GM10847 (cell line): ENCODE results near the gene MAJIN.

Source experiments
- POLR2A ChIP-seq: IDR thresholded peaks from 2 replicates; pipeline ENCODE4 v1.6.1; 2011; ENCODE audit not compliant: insufficient read length; ENCODE audit errors: extremely low read depth

MAJIN gene

GRCh38 chr11:64951529-64951928, 20.4 kb downstream of the MAJIN start:
- TF ChIP-seq POLR2A, result no peak

GRCh38 chr11:64947208-64947814, 24.6 kb downstream of the MAJIN start:
- TF ChIP-seq POLR2A, result no peak

- no peak for TF ChIP-seq POLR2A
Observed at GRCh38 chr11:64936539-64936938, 35.4 kb downstream of the MAJIN start.

GRCh38 chr11:64935359-64936081, 36.4 kb downstream of the MAJIN start, which contains the start of gene GPHA2:
Gene GPHA2, minus strand, starts transcription at chr11:64935893. Its CDS starts 433 bp downstream, at chr11:64935460.
- no peak for TF ChIP-seq POLR2A

GRCh38 chr11:64934682-64935358, 37.1 kb downstream of the MAJIN start:
- TF ChIP-seq POLR2A, result no peak

GRCh38 chr11:64933935-64934681, 37.8 kb downstream of the MAJIN start:
- TF ChIP-seq POLR2A, result no peak

GRCh38 chr11:64933213-64933934, 38.5 kb downstream of the MAJIN start:
- no peak for TF ChIP-seq POLR2A

- no peak for TF ChIP-seq POLR2A
Observed at GRCh38 chr11:64932324-64932723, 39.6 kb downstream of the MAJIN start.

GRCh38 chr11:64931290-64931689, 40.6 kb downstream of the MAJIN start:
- no peak for TF ChIP-seq POLR2A

- TF ChIP-seq POLR2A, result no peak
Observed at GRCh38 chr11:64930340-64930739, 41.6 kb downstream of the MAJIN start.

- TF ChIP-seq POLR2A, result no peak
Observed at GRCh38 chr11:64929625-64930024, 42.3 kb downstream of the MAJIN start.

GRCh38 chr11:64928957-64929356, 43.0 kb downstream of the MAJIN start:
- TF ChIP-seq POLR2A, result no peak

GRCh38 chr11:64926689-64927088, 45.2 kb downstream of the MAJIN start:
- TF ChIP-seq POLR2A, result no peak

GRCh38 chr11:64925536-64926436, 46.1 kb downstream of the MAJIN start:
- no peak for TF ChIP-seq POLR2A
